ENCODE data around the gene FTCD. TPM values are rescaled to one million over a fixed set of nuclear protein-coding genes. Genes with fewer than 3 reads are reported as not detected.
"Not testable (repeated sequence)": the region's sequence is repeated elsewhere in the genome, so short reads cannot be mapped to it uniquely, and the experiment has no call there.

The FTCD gene
- total RNA-seq, 1 experiment from 2014 or later = 5.9 TPM

- no peaks in the 10 kb centered on the region for H3K9me3 ChIP-seq (ENCODE audit: insufficient read depth, low read depth)
- no peaks in the 10 kb centered on the region for H3K9me2 ChIP-seq (ENCODE audit: insufficient read depth)
- no peaks in the 10 kb centered on the region for H3K27me3 ChIP-seq (ENCODE audit: insufficient read depth, low read depth)
- no peaks in the 10 kb centered on the region for H3K36me3 ChIP-seq (ENCODE audit: low read depth)
- no peak overlapping the region for H3K4me3 ChIP-seq
- intact Hi-C loops (cut with micrococcal nuclease; ENCODE audit: unreplicated experiment) = loop anchor here (5.0 to 10.0 kb wide), 2 partner anchors 83 to 140 kb away; partner anchors contain the start of genes LSS, MCM3AP and YBEY
- CTCF ChIA-PET = no interaction called here
- H3F3A ChIP-seq (ENCODE audit: insufficient read depth, low read depth) = peaks cover 17% of the 10 kb centered on the region; the same call in 1 of the 2 replicates
- H3K4me2 ChIP-seq = no peak overlapping the region
- POLR2A ChIA-PET (ENCODE audit: unreplicated experiment) = no interaction called here
- H3K4me1 ChIP-seq (replicated peaks; ENCODE audit: insufficient read depth) = no peaks in the 10 kb centered on the region; the same call in 1 of the 2 replicates
- no peak overlapping the region for H3K27ac ChIP-seq
- DNase-seq = no peak
- no peaks in the 10 kb centered on the region for H3K79me2 ChIP-seq (ENCODE audit: low read depth)
- no peaks in the 10 kb centered on the region for H4K20me1 ChIP-seq (ENCODE audit: insufficient read depth)
- BruUV-seq (replicated peaks) = no TSS peak
- TF ChIP-seq EZH2 (IDR thresholded peaks at IDR 0.05; ENCODE audit: low read depth) (no peak), CTCF (conservative IDR thresholded peaks at IDR 0.05) (no peak)
- no peak overlapping the region for H2AFZ ChIP-seq
Measured at GRCh38 chr21:46144464-46145070, 10.8 kb downstream of the FTCD start.

- Histone ChIP-seq H3K9me3 (ENCODE audit: insufficient read depth, low read depth) (no peaks in the 10 kb centered on the region), H3K79me2 (ENCODE audit: low read depth) (no peaks in the 10 kb centered on the region), H3F3A (ENCODE audit: insufficient read depth, low read depth) (peaks cover 17% of the 10 kb centered on the region; the same call in 1 of the 2 replicates), H3K9me2 (ENCODE audit: insufficient read depth) (no peaks in the 10 kb centered on the region), H3K4me1 (replicated peaks; ENCODE audit: insufficient read depth) (no peaks in the 10 kb centered on the region; the same call in 1 of the 2 replicates), H4K20me1 (ENCODE audit: insufficient read depth) (no peaks in the 10 kb centered on the region), H3K27me3 (ENCODE audit: insufficient read depth, low read depth) (no peaks in the 10 kb centered on the region), H3K27ac (no peak overlapping the region), H3K36me3 (ENCODE audit: low read depth) (no peaks in the 10 kb centered on the region), H2AFZ (no peak overlapping the region), H3K4me2 (no peak overlapping the region), H3K4me3 (no peak overlapping the region)
- no peak for TF ChIP-seq CTCF (conservative IDR thresholded peaks at IDR 0.05)
- TF ChIP-seq EZH2 (IDR thresholded peaks at IDR 0.05; ENCODE audit: low read depth) = no peak
- no peak for DNase-seq
- intact Hi-C loops (cut with micrococcal nuclease; ENCODE audit: unreplicated experiment) = loop anchor here (2.0 to 10.0 kb wide), 2 partner anchors 142 to 170 kb away; partner anchors contain the start of genes MCM3AP and YBEY
- POLR2A ChIA-PET (ENCODE audit: unreplicated experiment) = interaction anchor here (1.0 kb wide), 1 partner anchor 161 kb away, joined by 11 read pairs; no protein-coding TSS in a partner anchor
- BruUV-seq (replicated peaks) = no TSS peak
- CTCF ChIA-PET = interaction anchor here (0.6 to 1.3 kb wide), 7 partner anchors 21 to 335 kb away, joined by 3 to 5 read pairs (median 4); a partner anchor contains a TSS
Measured at GRCh38 chr21:46142582-46143473, 12.6 kb downstream of the FTCD start.

GRCh38 chr21:46141767-46142581 lies 13.4 kb downstream of the FTCD start:
- H3K4me1 ChIP-seq (replicated peaks; ENCODE audit: insufficient read depth) = no peaks in the 10 kb centered on the region; the same call in 1 of the 2 replicates
- ChIA-PET POLR2A (ENCODE audit: unreplicated experiment) (no interaction called here), CTCF (no interaction called here)
- H3K4me3 ChIP-seq = no peak overlapping the region
- no peak overlapping the region for H2AFZ ChIP-seq
- no peaks in the 10 kb centered on the region for H4K20me1 ChIP-seq (ENCODE audit: insufficient read depth)
- peaks cover 11% of the 10 kb centered on the region; the same call in 1 of the 2 replicates for H3F3A ChIP-seq (ENCODE audit: insufficient read depth, low read depth)
- H3K27ac ChIP-seq = no peak overlapping the region
- TF ChIP-seq EZH2 (IDR thresholded peaks at IDR 0.05; ENCODE audit: low read depth) (no peak), CTCF (conservative IDR thresholded peaks at IDR 0.05) (no peak)
- H3K9me3 ChIP-seq (ENCODE audit: insufficient read depth, low read depth) = no peaks in the 10 kb centered on the region
- no peak for DNase-seq
- no peaks in the 10 kb centered on the region for H3K36me3 ChIP-seq (ENCODE audit: low read depth)
- H3K4me2 ChIP-seq = no peak overlapping the region
- H3K27me3 ChIP-seq (ENCODE audit: insufficient read depth, low read depth) = no peaks in the 10 kb centered on the region
- BruUV-seq (replicated peaks) = no TSS peak
- no peaks in the 10 kb centered on the region for H3K9me2 ChIP-seq (ENCODE audit: insufficient read depth)
- intact Hi-C loops (cut with micrococcal nuclease; ENCODE audit: unreplicated experiment) = loop anchor here (2.0 to 10.0 kb wide), 2 partner anchors 143 to 169 kb away; partner anchors contain the start of genes MCM3AP and YBEY
- no peaks in the 10 kb centered on the region for H3K79me2 ChIP-seq (ENCODE audit: low read depth)

- H3K36me3 ChIP-seq (ENCODE audit: low read depth); BruUV-seq (replicated peaks); H3K9me2 ChIP-seq (ENCODE audit: insufficient read depth); H3K27me3 ChIP-seq (ENCODE audit: insufficient read depth, low read depth); H3F3A ChIP-seq (ENCODE audit: insufficient read depth, low read depth); H3K79me2 ChIP-seq (ENCODE audit: low read depth); CTCF ChIA-PET; DNase-seq; H3K4me3 ChIP-seq; POLR2A ChIA-PET (ENCODE audit: unreplicated experiment); H3K27ac ChIP-seq; H3K4me1 ChIP-seq (replicated peaks; ENCODE audit: insufficient read depth); H4K20me1 ChIP-seq (ENCODE audit: insufficient read depth); H2AFZ ChIP-seq; H3K9me3 ChIP-seq (ENCODE audit: insufficient read depth, low read depth); H3K4me2 ChIP-seq: not testable (repeated sequence)
- intact Hi-C loops (cut with micrococcal nuclease; ENCODE audit: unreplicated experiment) = loop anchor here (10.0 kb wide), 1 partner anchor 144 kb away; the partner anchor contains the start of genes MCM3AP and YBEY
Measured at GRCh38 chr21:46140352-46141003, 14.9 kb downstream of the FTCD start.
